BLaER1 (cell line): ENCODE measurements around the gene TMTC4.
A peak's percentile ranks its signal among the peaks of the same experiment; 100 is the strongest.
"Not testable (repeated sequence)": the region's sequence is repeated elsewhere in the genome, so short reads cannot be mapped to it uniquely, and the experiment has no call there.

Experiments
- H3K27ac ChIP-seq: shearing (Covaris generic); formaldehyde crosslinking; 2 replicates; pipeline ENCODE4 v1.8.1; 2022
- H3K27me3 ChIP-seq: shearing (Covaris generic); formaldehyde crosslinking; 2 replicates; pipeline ENCODE4 v1.8.1; 2022
- H3K36me3 ChIP-seq: shearing (Covaris generic); formaldehyde crosslinking; 2 replicates; pipeline ENCODE4 v1.8.1; 2022
- H3K4me1 ChIP-seq: shearing (Covaris generic); formaldehyde crosslinking; 2 replicates; pipeline ENCODE4 v1.8.1; 2022
- H3K4me2 ChIP-seq: shearing (Covaris generic); formaldehyde crosslinking; 2 replicates; pipeline ENCODE4 v1.8.1; 2022
- H3K4me3 ChIP-seq: shearing (Covaris generic); formaldehyde crosslinking; 2 replicates; pipeline ENCODE4 v1.8.1; 2022
- H3K9ac ChIP-seq: shearing (Covaris generic); formaldehyde crosslinking; 2 replicates; pipeline ENCODE4 v1.8.1; 2022
- H3K9me3 ChIP-seq: shearing (Covaris generic); formaldehyde crosslinking; 2 replicates; pipeline ENCODE4 v1.8.1; 2022
- H4K20me1 ChIP-seq: shearing (Covaris generic); formaldehyde crosslinking; 2 replicates; pipeline ENCODE4 v1.8.1; 2022
- Cebpa-rat ChIP-seq: shearing (Covaris generic); IDR thresholded peaks from 2 replicates; pipeline ENCODE4 v1.8.1; 2022

TMTC4 gene

GRCh38 chr13:100674572-100674871 is at the start of gene TMTC4:
TMTC4 (minus strand) TSS chr13:100674795; CDS start chr13:100670362, 4,433 bp downstream.
- no peak for TF ChIP-seq Cebpa-rat
- peak within 1 kb of the TSS; percentile 92 for H3K27ac ChIP-seq

GRCh38 chr13:100722517-100722916 is 47.9 kb upstream of the TMTC4 start:
- no peak overlapping the region for H3K4me3 ChIP-seq

More at GRCh38 chr13:100674572-100674871, at the start of gene TMTC4:
- Histone ChIP-seq H3K4me1 (peaks cover 20% of the 10 kb centered on the region), H3K4me2 (peak within 1 kb of the TSS; percentile 93), H3K36me3 (peaks cover 13% of the 10 kb centered on the region), H3K9ac (peak within 1 kb of the TSS; percentile 91), H3K27me3 (no peaks in the 10 kb centered on the region), H4K20me1 (peaks cover 41% of the 10 kb centered on the region), H3K4me3 (peak within 1 kb of the TSS; percentile 93), H3K9me3 (no peaks in the 10 kb centered on the region)

GRCh38 chr13:100721885-100722512 is 47.4 kb upstream of the TMTC4 start:
- Histone ChIP-seq H3K36me3 (no peaks in the 10 kb centered on the region), H3K9me3 (peaks cover 22% of the 10 kb centered on the region), H3K27ac (no peak overlapping the region), H3K4me3 (no peak overlapping the region), H3K27me3 (no peaks in the 10 kb centered on the region), H4K20me1 (no peaks in the 10 kb centered on the region), H3K4me2 (no peak overlapping the region), H3K9ac (no peak overlapping the region), H3K4me1 (no peaks in the 10 kb centered on the region)
- no peak for TF ChIP-seq Cebpa-rat

More at GRCh38 chr13:100722517-100722916, 47.9 kb upstream of the TMTC4 start:
- Histone ChIP-seq H3K4me1 (no peaks in the 10 kb centered on the region), H3K9ac (no peak overlapping the region), H3K27me3 (no peaks in the 10 kb centered on the region), H3K4me2 (no peak overlapping the region), H4K20me1 (no peaks in the 10 kb centered on the region), H3K27ac (no peak overlapping the region), H3K9me3 (peaks cover 22% of the 10 kb centered on the region), H3K36me3 (no peaks in the 10 kb centered on the region)
- TF ChIP-seq Cebpa-rat, result no peak

GRCh38 chr13:100715604-100716003 is 41.0 kb upstream of the TMTC4 start:
- no peak overlapping the region for H3K9ac ChIP-seq

GRCh38 chr13:100714478-100714877 is 39.9 kb upstream of the TMTC4 start:
- Histone ChIP-seq H3K36me3 (no peaks in the 10 kb centered on the region), H3K27ac (no peak overlapping the region), H3K4me1 (peaks cover 9% of the 10 kb centered on the region), H3K27me3 (no peaks in the 10 kb centered on the region), H3K4me2 (no peak overlapping the region), H3K4me3 (no peak overlapping the region), H4K20me1 (no peaks in the 10 kb centered on the region), H3K9me3 (peaks cover 23% of the 10 kb centered on the region), H3K9ac (no peak overlapping the region)
- TF ChIP-seq Cebpa-rat, result no peak

More at GRCh38 chr13:100715604-100716003, 41.0 kb upstream of the TMTC4 start:
- Histone ChIP-seq H3K4me3 (no peak overlapping the region), H3K4me2 (no peak overlapping the region), H3K27me3 (no peaks in the 10 kb centered on the region), H3K36me3 (no peaks in the 10 kb centered on the region), H3K27ac (no peak overlapping the region), H3K4me1 (peaks cover 9% of the 10 kb centered on the region), H4K20me1 (no peaks in the 10 kb centered on the region), H3K9me3 (peaks cover 34% of the 10 kb centered on the region)
- no peak for TF ChIP-seq Cebpa-rat

- Histone ChIP-seq H3K4me1 (peaks cover 9% of the 10 kb centered on the region), H3K9me3 (peaks cover 16% of the 10 kb centered on the region)
Measured at GRCh38 chr13:100710176-100710575, 35.6 kb upstream of the TMTC4 start.

GRCh38 chr13:100707818-100708740 is 33.5 kb upstream of the TMTC4 start:
- no peaks in the 10 kb centered on the region for H4K20me1 ChIP-seq
- H3K9me3 ChIP-seq, result peaks cover 16% of the 10 kb centered on the region
- H3K4me3 ChIP-seq, result no peak overlapping the region
- H3K27me3 ChIP-seq, result no peaks in the 10 kb centered on the region
- H3K4me1 ChIP-seq, result peaks cover 9% of the 10 kb centered on the region
- H3K4me2 ChIP-seq, result no peak overlapping the region
- H3K27ac ChIP-seq, result no peak overlapping the region
- H3K9ac ChIP-seq, result no peak overlapping the region
- no peaks in the 10 kb centered on the region for H3K36me3 ChIP-seq
- TF ChIP-seq Cebpa-rat, result no peak

More at GRCh38 chr13:100710176-100710575, 35.6 kb upstream of the TMTC4 start:
- Histone ChIP-seq H3K27me3 (no peaks in the 10 kb centered on the region), H3K4me2 (no peak overlapping the region), H3K27ac (no peak overlapping the region), H3K9ac (no peak overlapping the region), H3K4me3 (no peak overlapping the region), H3K36me3 (no peaks in the 10 kb centered on the region), H4K20me1 (no peaks in the 10 kb centered on the region)
- TF ChIP-seq Cebpa-rat, result no peak

GRCh38 chr13:100698331-100698730 is 23.7 kb upstream of the TMTC4 start:
- not testable (repeated sequence) for H4K20me1 ChIP-seq, H3K4me2 ChIP-seq, H3K4me1 ChIP-seq, H3K4me3 ChIP-seq, H3K9me3 ChIP-seq, H3K27ac ChIP-seq, H3K36me3 ChIP-seq, H3K27me3 ChIP-seq, H3K9ac ChIP-seq

GRCh38 chr13:100695509-100695773 is 20.8 kb upstream of the TMTC4 start:
- Histone ChIP-seq H3K4me2 (no peak overlapping the region), H3K9me3 (peaks cover 17% of the 10 kb centered on the region), H3K9ac (no peak overlapping the region), H3K27ac (no peak overlapping the region), H3K4me3 (no peak overlapping the region), H4K20me1 (no peaks in the 10 kb centered on the region), H3K36me3 (no peaks in the 10 kb centered on the region), H3K4me1 (no peaks in the 10 kb centered on the region), H3K27me3 (no peaks in the 10 kb centered on the region)
- no peak for TF ChIP-seq Cebpa-rat

- Histone ChIP-seq H3K36me3 (no peaks in the 10 kb centered on the region), H3K4me3 (no peak overlapping the region), H3K27ac (no peak overlapping the region), H3K9me3 (peaks cover 23% of the 10 kb centered on the region), H3K27me3 (no peaks in the 10 kb centered on the region), H3K9ac (no peak overlapping the region), H4K20me1 (no peaks in the 10 kb centered on the region), H3K4me1 (no peaks in the 10 kb centered on the region), H3K4me2 (no peak overlapping the region)
- TF ChIP-seq Cebpa-rat, result no peak
Measured at GRCh38 chr13:100694722-100695508, 20.3 kb upstream of the TMTC4 start.
